Smooth muscle cell of the brain vasculature (primary cell): ENCODE results near the gene HDAC7.
A peak's percentile ranks its signal among the peaks of the same experiment; 100 is the strongest.
"Not testable (repeated sequence)": the region's sequence is repeated elsewhere in the genome, so short reads cannot be mapped to it uniquely, and the experiment has no call there.

Source experiments
- DNase-seq: peaks from one replicate; pipeline ENCODE4 v3.0.0-alpha.2; 2012; ENCODE audit warnings: low read depth, low spot score

Gene HDAC7

DNA sequence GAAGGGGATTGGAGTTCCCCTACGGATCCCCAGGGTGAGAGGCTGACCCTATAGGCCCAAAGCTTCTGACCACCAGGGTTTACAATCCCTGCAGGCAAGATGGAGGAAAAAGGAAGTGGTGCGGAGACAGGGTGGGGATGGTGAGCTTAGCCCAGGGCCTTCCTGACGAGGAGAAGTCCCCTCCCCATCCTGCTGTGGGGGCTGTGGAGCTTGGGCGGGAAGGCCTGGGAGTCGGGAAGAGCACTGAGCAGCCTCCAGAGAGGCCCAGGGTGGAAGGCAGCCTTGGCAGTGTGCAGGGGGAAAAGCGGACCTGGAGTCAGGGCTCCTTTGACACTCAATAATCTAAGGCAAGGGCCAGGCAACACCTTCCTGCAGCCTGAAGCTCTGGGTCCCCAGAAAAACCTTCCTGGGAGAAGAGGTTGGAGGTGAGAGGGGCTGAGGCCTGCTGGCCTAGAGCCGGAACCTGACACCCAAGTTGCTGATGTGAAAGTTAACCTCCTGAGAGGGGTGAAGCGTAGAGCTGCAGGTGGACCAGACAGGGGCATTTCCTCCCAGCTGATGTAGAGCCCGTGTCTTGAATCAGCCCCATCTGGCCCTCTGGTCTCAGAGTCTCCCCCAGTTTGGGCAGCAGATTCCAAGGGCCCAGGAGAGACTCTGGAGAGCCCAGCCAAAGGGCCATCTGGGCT, 6.0 kb downstream of the HDAC7 start:
- no peak for DNase-seq

DNA sequence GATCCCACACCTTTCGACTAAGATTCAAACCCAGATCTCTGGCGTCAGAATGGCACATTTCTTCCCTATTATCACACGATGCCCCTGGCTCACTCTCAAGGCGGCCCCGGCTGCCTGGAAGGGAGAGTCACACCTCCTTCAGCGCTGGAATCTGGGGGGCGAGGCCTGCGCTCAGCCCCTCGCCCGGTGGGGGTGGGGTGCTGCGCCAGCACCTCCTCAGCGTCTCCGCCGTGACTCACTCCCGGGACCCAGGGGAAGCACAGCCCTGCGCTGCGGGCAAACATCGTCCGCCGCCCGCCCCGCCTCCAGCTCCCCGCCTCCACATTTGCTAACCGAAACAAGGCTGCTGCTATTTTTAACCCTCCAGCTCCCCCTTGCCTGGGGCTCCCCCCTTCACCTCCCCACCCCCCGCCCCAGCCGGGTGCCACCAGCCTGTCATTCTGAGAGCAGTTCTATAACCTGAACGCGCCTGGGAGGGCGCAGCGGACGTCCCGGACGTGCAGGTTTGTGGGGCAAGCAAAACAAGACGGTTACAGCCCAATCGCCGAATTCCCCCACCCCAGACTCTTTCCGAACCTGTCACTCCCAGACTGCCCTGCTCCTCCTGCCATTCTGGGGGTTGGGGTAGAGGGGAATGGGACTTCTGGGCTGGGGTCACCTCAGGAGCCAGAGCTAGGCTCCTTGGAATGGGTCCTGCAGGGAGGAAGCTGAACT, 6.7 kb downstream of the HDAC7 start:
- DNase-seq = peak; percentile 77

DNA sequence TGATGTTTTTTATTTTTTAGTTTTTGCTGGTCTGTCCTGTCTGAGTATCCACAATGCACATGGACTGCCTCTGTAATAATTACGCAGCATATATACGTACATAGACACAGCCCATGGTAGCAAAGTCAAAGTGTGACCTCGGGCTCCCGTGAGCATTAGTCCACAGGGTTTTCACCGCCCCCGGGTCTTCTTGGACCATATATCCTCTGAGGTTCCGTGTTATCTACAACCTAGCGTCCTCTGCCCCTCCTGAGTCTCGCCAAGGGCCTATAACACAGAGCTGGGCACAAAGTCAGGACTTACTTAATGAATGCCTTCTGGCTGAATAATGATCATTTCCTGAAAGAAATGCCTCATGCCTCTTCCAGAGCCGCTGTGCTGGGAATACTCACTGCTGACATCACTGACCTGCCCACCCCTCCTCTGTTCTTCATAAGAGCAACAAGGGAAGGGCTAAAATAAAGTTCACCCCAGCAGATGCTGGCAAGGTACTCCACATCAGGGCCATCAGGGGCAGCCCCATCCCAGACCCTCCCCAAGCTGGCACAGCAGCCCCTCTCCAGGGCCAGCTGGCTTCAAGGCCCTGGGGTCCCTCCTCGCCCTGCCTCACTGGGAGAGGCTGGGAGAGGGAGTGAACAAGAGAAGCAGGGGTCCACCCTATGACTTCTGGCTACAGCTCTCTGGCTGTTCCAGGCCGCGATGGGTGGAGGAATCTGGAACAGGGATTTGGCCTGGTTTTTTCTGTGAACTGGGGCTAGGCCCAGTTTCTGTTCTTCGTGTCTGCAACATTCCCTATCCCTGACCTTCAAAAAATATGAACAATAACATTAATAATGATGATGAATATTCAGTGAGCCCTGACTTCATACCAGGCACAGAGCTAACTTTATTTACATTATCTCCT, 7.9 kb downstream of the HDAC7 start:
- DNase-seq = no peak

DNA sequence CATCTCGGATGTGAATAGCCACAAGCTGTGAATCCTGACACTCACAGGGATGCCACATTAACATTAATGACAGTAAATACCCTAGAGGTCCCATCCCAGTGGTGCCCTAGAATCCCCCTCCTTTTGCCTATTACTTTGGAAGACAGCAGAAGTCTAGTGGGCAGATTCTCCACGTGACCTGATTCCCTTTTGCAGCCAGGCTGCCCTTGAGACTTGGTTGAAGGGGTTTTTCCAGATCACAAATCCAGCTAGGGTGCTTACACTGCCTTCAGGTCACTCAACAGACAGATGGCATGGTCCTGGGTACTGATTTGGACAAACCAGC, 8.7 kb downstream of the HDAC7 start:
- no peak for DNase-seq

DNA sequence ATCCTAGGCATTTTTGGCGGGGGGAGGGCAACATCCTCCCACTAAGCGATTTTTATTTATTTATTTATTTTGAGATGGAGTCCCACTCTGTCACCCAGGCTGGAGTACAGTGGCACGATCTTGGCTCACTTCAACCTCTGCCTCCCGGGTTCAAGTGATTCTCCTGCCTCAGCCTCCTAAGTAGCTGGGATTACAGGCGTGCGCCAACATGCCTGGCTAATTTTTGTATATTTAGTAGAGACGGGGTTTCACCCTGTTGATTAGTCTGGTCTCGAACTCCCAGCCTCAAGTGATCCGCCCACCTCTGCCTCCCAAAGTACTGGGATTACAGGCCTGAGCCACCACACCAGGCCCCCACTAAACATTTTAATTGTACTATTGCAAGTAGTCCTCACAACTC, 10.2 kb downstream of the HDAC7 start:
- DNase-seq = not testable (repeated sequence)

DNA sequence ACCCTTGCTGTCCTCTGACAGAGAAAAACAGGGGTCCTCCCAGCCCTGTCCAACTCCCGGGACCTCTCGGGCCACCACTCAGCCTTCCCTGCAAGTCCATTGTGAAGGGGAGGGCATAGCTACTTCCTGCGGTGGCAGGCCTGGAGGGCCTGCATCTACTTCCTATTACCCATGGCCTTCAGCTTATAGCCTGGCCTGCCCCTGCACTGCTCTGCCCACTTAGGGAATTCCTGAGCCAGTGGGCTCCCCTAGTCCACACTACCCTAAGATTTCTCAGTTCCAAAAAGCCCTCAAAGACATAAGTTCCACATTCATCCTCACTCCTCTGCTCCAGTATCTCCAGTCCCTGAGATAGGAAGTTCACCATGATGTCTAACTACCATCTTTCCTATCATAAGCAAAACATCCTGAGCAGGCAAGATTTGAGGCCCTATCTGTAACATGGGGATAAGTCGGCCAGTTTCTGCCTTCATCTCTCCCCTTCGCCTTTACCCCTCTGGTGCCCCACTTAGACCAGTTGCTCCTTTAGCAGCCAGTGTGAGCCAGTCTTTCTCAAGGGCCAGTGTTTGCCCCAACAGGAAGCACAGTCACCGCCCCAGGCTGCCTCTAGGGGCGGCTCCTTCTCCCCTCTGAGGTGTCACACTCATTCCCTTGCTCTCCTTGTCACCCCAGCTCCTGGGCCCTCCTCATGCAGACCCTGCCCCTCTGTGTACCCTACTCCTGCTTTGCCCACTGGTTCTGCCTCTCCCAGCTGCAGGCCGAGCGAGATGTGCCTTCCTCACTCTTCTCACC, 10.9 kb downstream of the HDAC7 start:
- DNase-seq = no peak

DNA sequence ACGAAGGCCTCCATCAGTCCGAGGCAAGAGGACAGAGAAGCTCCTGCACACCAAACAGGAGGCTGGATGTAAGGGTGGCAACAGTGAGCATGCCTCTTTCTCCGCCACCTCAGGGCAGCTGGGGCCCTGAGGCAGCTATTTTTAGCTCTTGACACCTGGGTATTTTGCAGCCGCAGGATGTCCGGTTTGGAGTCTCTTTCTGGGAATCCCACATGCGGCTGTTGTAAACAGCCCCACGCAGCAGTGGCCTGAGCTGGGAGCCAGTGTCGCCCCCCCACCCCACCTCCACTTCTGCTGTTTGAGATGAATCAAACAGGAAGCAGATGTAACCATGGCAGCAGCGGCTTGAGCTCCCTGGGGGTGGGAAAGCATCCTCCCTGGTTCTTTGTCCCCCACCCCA, 11.7 kb downstream of the HDAC7 start:
- DNase-seq = no peak

DNA sequence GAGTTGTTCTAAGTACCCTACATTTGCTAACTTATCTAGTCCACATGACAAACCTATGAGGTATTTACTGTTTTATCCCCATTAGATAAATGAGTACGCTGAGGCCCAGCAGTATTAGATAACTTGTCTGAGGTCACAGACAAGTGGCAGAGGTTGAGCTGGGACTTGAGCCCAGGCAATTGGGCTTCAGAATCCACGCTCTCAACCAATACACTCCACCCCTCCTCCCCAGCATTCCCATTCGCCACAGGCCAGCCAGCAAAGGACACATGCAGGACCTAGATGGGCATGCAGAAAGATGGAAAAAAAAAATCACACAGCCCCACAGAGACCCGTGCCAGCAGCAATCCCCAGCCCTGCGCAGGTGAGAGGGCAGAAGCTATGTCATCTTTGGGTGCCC, 12.4 kb downstream of the HDAC7 start:
- no peak for DNase-seq

DNA sequence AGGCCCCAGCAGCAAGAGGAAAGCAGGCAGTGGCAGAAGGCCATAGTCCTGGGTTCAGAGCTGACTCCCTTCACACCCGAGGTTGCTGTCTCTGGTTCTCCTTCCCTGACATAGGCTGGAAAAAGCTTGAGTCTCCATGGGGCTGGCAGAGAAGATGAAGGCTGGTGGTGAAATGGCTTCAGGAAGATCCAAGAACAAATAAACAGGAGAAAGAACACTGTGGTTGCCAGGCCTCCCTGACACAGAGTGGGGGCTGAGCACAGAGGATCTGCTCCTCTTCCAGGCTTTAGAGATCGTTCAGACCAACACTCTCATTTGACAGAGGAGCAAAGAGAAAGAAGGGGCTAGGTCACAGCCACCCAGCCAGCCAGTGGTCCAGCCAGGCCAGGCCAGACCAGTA, 14.3 kb downstream of the HDAC7 start:
- no peak for DNase-seq

DNA sequence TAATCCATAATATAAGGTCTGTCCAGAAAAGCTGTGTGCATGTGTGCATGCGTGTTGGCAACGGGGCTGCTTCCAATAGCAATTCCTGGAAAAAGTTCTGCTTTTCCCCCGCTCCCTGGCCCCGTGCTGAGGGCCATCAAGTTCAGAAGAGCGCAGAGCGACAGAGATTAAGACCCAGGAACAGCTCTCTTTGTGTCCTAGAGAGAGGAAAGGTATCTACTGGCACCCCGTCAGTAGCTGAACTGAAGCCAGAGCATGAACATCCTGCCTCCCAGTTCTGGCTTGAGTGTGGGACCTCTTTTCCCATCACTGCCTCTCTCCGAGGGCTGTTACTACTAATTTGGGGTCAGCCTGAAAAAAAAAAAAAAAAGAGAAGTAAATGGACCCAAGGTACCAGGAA, 15.5 kb downstream of the HDAC7 start:
- no peak for DNase-seq

DNA sequence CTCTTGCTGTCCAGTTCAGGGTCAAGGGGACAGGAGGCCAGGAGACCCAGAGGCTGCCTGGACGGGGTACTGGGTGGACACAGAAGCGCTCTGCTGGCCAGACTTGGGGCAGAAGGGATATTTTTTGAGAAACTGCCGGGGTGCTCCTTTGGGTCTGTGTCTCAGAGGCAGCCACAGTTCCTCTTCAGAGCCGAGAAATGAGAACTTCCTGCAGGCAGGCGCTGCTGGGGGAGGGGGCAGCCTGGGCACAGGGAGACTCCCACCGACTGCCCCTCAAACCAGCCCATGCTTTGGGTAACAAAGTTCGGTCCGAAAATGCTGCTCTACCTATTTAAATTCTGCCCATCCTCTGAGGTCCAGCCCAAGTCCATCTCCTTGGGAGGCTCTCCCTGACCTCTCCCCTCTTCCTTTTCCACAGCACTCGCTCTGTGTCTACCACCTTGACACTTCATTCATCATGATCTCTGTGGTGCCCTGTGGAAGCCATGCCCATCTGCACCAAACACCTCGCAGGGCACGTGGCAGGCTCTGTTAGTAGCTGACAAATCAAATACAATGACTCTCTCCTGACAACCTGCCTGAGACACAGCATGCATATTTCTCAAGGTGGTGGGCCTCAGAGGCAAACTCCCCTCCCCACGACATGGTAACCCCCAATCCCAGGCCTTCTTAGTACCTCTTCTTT, 16.4 kb downstream of the HDAC7 start:
- DNase-seq = no peak

DNA sequence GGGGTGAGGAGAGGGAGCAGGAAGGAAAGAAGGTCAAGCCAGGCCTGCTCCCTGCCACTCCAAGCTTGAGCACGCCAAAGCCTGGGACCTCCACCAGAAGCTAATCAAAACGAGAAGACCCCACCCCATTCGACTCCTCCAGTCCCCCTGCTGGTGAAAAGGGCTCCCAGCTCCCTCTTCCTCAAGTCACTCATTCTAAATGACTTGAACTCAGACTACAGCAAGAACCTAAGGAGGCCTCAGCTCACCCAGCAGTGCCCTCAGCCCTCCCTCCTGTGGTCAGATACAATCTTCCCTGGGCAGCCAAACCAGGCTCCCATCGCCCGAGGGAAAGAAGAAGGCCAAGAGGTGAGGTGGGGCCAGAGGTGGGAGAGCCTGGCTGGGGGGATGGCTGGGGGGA, 17.4 kb downstream of the HDAC7 start:
- DNase-seq = no peak

DNA sequence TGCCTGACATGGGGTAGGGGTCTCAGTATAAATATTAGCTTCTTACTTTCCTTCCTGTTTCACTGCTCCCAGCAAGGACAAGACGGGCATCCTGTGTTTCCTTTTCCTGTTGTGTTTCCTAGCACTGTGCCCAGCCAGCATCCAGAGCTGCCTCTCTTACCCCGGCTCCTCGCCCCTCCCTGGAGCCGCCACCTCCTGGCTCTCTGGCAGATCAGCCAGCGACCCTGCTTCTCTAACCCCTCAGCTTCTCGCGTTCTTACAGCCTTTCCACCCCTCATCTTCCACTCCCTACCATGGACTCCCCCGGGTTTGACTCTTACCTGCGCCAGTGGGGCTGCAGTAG, 17.8 kb downstream of the HDAC7 start:
- DNase-seq = no peak

DNA sequence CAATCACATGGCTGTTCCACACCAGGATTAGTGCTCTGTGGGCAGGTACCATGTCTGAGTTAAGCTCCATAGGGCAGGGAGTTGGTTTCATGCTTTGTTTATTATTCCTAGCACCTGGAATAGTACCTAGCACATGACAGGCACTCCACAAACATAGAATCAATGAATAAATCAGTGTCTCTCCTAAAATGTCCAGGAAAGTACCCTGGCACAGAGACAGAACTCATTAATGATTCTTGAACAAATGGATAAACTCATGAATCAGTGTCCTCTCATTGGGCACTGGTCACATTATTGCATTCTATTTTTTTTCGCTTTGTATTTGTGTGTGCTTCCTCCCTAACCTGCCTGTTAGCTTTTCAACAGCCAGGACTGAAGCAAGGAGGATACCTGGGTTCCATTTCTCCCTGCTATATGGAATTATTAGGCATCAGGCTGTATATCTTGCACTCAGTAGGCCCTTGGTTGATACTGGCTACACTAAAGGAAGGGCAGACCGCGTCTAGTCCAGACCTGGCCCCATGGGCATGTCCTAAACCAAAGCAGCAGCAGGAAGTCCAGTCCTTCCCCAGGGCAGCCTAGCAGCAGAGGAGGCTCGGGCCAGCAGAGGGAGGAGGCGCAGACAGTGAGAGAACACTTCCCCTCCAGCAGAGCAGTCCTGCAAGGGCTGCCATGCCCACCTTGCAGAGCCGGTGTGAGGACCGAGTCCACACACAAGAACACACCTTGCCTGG, 18.4 kb downstream of the HDAC7 start:
- no peak for DNase-seq

DNA sequence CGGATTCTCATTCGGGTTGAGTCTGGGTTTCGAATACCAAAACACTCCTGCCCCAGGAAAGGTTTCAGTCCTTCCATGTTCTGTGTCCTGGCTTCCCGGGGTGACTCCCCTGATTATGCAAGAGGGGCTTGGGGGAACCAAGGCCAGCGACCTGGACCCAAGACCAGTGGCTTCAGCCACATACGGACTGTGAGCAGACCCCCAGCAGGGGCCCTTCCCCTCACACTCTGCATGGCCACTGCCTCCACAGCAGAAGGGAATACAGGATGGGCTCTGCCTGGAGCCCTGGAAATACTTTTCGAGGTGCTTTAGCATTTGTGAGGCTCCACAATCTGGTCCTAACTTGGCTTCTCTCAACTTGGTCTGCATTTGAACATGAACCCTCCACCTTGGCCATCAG, 19.1 kb downstream of the HDAC7 start:
- no peak for DNase-seq

DNA sequence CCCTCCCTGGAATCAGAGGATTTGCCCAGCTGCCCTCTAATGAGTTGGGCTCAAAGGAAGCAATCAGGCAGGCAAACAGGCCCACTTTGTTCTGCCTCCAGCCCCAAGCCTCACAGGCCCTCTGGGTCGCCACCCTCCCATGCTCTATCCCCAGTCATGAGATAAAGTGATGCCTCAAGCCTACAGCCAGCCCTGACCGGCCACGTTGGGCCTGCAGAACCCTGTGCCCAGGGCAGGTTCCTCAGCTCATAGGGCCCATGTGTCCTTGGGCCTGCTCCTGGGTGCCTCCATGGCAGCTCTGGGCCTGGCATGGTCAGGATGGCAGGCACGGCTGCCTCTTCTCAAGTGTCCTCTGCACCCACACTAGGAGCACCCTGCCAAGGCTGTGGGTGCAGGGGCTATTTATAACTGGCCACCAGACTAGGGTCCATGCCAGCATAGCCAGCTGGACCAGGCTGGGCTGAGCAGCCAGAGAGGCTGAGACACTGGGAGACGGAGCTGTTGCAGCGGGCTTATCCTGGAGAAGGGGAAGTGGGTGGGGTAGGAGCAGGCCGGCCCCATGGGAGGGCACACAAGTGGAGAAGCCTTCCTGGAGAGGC, 20.2 kb downstream of the HDAC7 start:
- DNase-seq = no peak

DNA sequence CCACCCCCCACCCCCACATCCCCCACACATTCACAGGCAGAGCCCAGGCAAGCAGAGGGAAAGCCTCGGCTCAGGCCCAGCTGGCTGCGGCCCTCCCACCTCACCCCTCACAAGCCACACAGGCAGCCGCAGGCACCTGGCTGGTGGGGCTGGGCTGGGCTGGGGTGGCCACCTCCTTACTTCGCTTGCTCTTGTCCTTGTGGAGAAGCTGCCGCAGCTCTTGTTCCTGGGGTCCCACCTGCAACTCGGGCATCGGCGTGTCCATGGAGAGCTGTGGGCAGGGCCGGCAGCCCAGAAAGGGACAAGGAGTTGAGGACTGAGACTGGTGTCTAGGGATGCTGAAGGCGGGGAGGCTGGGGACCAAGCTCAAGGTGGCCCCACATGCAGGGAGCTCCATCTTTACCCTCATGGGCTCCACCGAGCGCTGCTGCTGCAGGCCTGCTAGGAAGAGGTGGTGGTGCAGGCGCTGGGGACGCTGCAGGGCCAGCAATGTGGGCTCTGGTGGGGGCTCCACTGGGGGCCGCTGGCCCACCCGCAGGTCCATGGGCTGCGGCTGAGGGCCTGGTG, 21.2 kb downstream of the HDAC7 start:
- DNase-seq = no peak

DNA sequence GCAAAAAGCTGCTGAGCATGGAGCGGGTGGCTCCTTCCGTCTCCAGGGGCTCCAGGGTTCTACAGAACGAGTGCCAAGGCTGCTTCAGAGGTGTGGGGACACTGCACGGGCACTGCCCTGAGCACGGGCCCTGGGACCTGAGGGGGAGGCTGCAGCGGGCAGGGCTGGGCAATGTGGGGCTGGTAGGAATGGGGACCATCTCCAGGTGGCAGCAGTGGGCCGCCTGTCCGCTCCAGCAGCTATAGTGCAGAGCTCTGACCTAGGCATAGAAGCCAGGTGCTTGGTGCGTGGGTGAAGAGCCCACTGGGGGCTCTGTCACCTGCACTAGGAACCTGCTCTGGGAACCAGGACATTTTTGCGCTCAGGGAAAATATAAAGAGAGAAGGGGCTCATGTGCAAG, 22.3 kb downstream of the HDAC7 start:
- no peak for DNase-seq

DNA sequence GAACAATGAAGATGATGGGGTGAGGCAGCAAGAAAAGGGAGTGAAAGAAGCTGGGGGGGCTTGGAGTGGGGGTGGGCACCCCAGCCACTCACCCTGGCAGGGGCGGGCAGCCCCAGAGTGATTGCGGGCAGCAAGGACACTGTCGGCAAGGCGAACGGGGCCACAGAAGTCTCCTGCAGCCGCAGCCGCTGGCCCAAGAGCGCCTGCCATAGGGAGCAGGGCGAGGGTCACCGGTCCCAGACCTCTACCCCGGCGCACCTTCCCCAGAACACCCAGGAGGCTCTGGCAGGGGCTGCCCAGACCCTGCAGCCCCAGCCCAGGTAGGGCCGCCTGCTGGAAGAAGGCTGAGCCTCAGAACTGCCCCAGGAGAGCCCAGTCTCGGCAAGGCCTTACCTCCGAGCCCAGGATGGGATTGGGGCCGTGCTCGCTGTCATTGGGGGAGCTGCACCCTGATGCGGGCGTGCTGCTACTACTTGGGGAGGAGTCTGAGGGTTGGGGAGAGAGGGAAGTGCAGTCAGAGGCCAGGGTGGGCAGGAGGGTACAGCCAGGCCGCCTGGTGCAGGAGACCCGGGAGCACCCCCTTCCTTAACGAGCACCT, 23.8 kb downstream of the HDAC7 start:
- DNase-seq = no peak
